Measurements from ENCODE around the gene TPRA1.

GRCh38 chr3:127634653-127635052 lies 44.1 kb upstream of the TPRA1 start:
- no peak for TF ChIP-seq MAX (CRISPR knock-in tag; IDR thresholded peaks at IDR 0.05)
- no peak for TF ChIP-seq MEF2A (IDR thresholded peaks at IDR 0.05; ENCODE audit: control insufficient read depth, low read depth, low read length)
- TF ChIP-seq CTCF (IDR thresholded peaks at IDR 0.05 in 2 of 3, conservative IDR thresholded peaks at IDR 0.05 in 1 of 3; ENCODE audit: insufficient read depth in 2 of 3, low read depth in 1 of 3, low read length in 3 of 3) = no peak
- no peak for TF ChIP-seq USF1 (CRISPR knock-in tag; IDR thresholded peaks at IDR 0.05)
- TF ChIP-seq BRF2 (IDR thresholded peaks at IDR 0.05; ENCODE audit: borderline replicate concordance, insufficient read depth, insufficient read length) = no peak
- no peak for TF ChIP-seq ZBTB33 (CRISPR knock-in tag; IDR thresholded peaks at IDR 0.05)
- TF ChIP-seq ZNF184 (CRISPR knock-in tag; IDR thresholded peaks at IDR 0.05) = no peak
- TF ChIP-seq HDAC2 (IDR thresholded peaks at IDR 0.05) = no peak
- no peak for TF ChIP-seq RNF219 (CRISPR knock-in tag; IDR thresholded peaks at IDR 0.05)
